HEK293T (cell line): ENCODE data around the gene SPTBN4.

Experiments
- FOXM1 ChIP-seq: fragments of 450-650 bp; IDR thresholded peaks from 2 replicates; pipeline ENCODE4 v1.6.1; 2017; ENCODE audit warnings: mild to moderate bottlenecking, borderline replicate concordance
- ZNF384 ChIP-seq: fragments of 450-650 bp; IDR thresholded peaks from 2 replicates; pipeline ENCODE4 v1.6.1; 2016

DNA sequence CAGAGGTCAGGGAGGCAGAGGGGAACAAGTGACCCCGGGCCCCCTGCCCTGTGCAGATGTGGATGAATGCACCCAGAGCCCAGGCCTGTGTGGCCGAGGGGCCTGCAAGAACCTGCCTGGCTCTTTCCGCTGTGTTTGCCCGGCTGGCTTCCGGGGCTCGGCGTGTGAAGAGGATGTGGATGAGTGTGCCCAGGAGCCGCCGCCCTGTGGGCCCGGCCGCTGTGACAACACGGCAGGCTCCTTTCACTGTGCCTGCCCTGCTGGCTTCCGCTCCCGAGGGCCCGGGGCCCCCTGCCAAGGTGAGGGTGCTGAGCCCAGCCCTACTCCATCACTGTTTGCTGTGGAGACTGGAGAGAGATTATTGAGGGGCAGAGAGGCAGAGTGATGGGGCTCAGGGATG is 144.3 kb downstream of the SPTBN4 start:
- TF ChIP-seq FOXM1 (no peak), ZNF384 (no peak)
